NCI-H2107 (cell line): ENCODE measurements around the gene PPARGC1A.

ENCODE experiments used
- DNase-seq: peaks from one replicate; lab custom pipeline; 2025; lab: John Stamatoyannopoulos, UW

The PPARGC1A gene

GRCh38 chr4:23889814-23890341 lies at the start of gene PPARGC1A:
PPARGC1A (minus strand) TSS chr4:23890047; CDS start chr4:23889957, 90 bp downstream.
- peak; percentile 16 for DNase-seq

GRCh38 chr4:23938796-23939195 lies 48.9 kb upstream of the PPARGC1A start:
- no peak for DNase-seq

GRCh38 chr4:23937173-23937572 lies 47.3 kb upstream of the PPARGC1A start:
- no peak for DNase-seq

GRCh38 chr4:23934915-23935314 lies 45.1 kb upstream of the PPARGC1A start:
- peak; percentile 2 for DNase-seq

GRCh38 chr4:23934223-23934622 lies 44.4 kb upstream of the PPARGC1A start:
- no peak for DNase-seq

GRCh38 chr4:23932901-23933308 lies 43.1 kb upstream of the PPARGC1A start:
- DNase-seq: no peak

- no peak for DNase-seq
Observed at GRCh38 chr4:23932186-23932585, 42.3 kb upstream of the PPARGC1A start.

GRCh38 chr4:23931489-23931830 lies 41.6 kb upstream of the PPARGC1A start:
- DNase-seq: no peak

- no peak for DNase-seq
Observed at GRCh38 chr4:23930750-23931488, 41.1 kb upstream of the PPARGC1A start.

GRCh38 chr4:23929248-23929647 lies 39.4 kb upstream of the PPARGC1A start:
- DNase-seq: no peak

- no peak for DNase-seq
Observed at GRCh38 chr4:23924556-23924955, 34.7 kb upstream of the PPARGC1A start.

- no peak for DNase-seq
Observed at GRCh38 chr4:23923840-23924239, 34.0 kb upstream of the PPARGC1A start.

- DNase-seq: no peak
Observed at GRCh38 chr4:23923141-23923540, 33.3 kb upstream of the PPARGC1A start.

- no peak for DNase-seq
Observed at GRCh38 chr4:23922541-23923111, 32.8 kb upstream of the PPARGC1A start.

GRCh38 chr4:23922013-23922412 lies 32.2 kb upstream of the PPARGC1A start:
- DNase-seq: no peak

GRCh38 chr4:23921447-23921845 lies 31.6 kb upstream of the PPARGC1A start:
- no peak for DNase-seq

- no peak for DNase-seq
Observed at GRCh38 chr4:23920716-23921446, 31.0 kb upstream of the PPARGC1A start.

- no peak for DNase-seq
Observed at GRCh38 chr4:23920296-23920695, 30.4 kb upstream of the PPARGC1A start.

GRCh38 chr4:23916282-23916681 lies 26.4 kb upstream of the PPARGC1A start:
- DNase-seq: no peak

GRCh38 chr4:23915459-23916132 lies 25.7 kb upstream of the PPARGC1A start:
- no peak for DNase-seq

GRCh38 chr4:23911675-23912455 lies 22.0 kb upstream of the PPARGC1A start:
- no peak for DNase-seq

GRCh38 chr4:23909671-23910070 lies 19.8 kb upstream of the PPARGC1A start:
- DNase-seq: no peak
